SH-SY5Y (cell line): ENCODE results near the gene SUCLG2.

ENCODE experiments used
- GATA2 ChIP-seq: IDR thresholded peaks from 2 replicates; pipeline ENCODE4 v1.6.1; 2011; ENCODE audit warnings: mild to moderate bottlenecking, low read depth, low read length
- GATA3 ChIP-seq: IDR thresholded peaks from 2 replicates; pipeline ENCODE4 v1.6.1; 2011; ENCODE audit warnings: low read depth, mild to moderate bottlenecking, low read length, moderate library complexity

- TF ChIP-seq GATA2 (no peak), GATA3 (no peak)
These were observed 103.9 kb downstream of the SUCLG2 start for GRCh38 chr3:67550541-67550940.
